Testis (tissue), 2 donors: Measurements from ENCODE around the gene RASL10A.

Experiments
- CTCF ChIP-seq, 3 experiments: fragments of 450-650 bp in 2 of 3; fragments of 200-600 bp in 1 of 3; sonication (generic) in 1 of 3; IDR thresholded peaks; one replicate each; pipeline ENCODE4 v1.5.1; 2016 to 2019; ENCODE audit warnings: antibody characterized with exemption in 3 of 3, mild to moderate bottlenecking in 2 of 3, moderate library complexity in 1 of 3
- POLR2A ChIP-seq: fragments of 450-650 bp; IDR thresholded peaks from one replicate; pipeline ENCODE4 v1.6.1; 2017; ENCODE audit warnings: antibody characterized with exemption, mild to moderate bottlenecking, moderate library complexity

- TF ChIP-seq CTCF (IDR thresholded peaks at IDR 0.05) = no peak
- no peak for TF ChIP-seq POLR2A
These were observed 40.3 kb downstream of the RASL10A start for GRCh38 chr22:29275167-29275566.
